GM23338 (cell line): Measurements from ENCODE around the gene FREM3. TPM values are rescaled to one million over a fixed set of nuclear protein-coding genes. Genes with fewer than 3 reads are reported as not detected.

Experiments used
- ATAC-seq: fragments of 200-7000 bp; cut with Tn5 transposase; 3 replicates; pipeline ENCODE4 v1.9.1; 2020
- DNase-seq: peaks from one replicate; pipeline ENCODE4 v3.0.0-alpha.2; 2015; ENCODE audit warnings: low spot score
- H2AFZ ChIP-seq: fragments of 200-600 bp; sonication (generic); 2 replicates; pipeline ENCODE4 v1.8.0; 2016; ENCODE audit warnings: antibody characterized with exemption, mild to moderate bottlenecking, moderate library complexity
- H3F3A ChIP-seq: fragments of 200-600 bp; sonication (generic); replicated peaks from 2 replicates; pipeline ENCODE4 v1.8.0; 2017; ENCODE audit warnings: antibody characterized with exemption, mixed run types, low read depth
- H3K27ac ChIP-seq: fragments of 200-600 bp; sonication (generic); 2 replicates; pipeline ENCODE4 v1.6.1; 2016; ENCODE audit warnings: low read depth
- H3K27me3 ChIP-seq: fragments of 200-600 bp; sonication (generic); 2 replicates; pipeline ENCODE4 v1.8.0; 2016; ENCODE audit warnings: mild to moderate bottlenecking, mixed run types, moderate library complexity; ENCODE audit not compliant: insufficient read depth
- H3K36me3 ChIP-seq: fragments of 200-600 bp; sonication (generic); 2 replicates; pipeline ENCODE4 v1.8.0; 2016; ENCODE audit warnings: mild to moderate bottlenecking; ENCODE audit not compliant: insufficient read depth
- H3K4me1 ChIP-seq: fragments of 200-600 bp; sonication (generic); 2 replicates; pipeline ENCODE4 v1.8.0; 2016; ENCODE audit warnings: mild to moderate bottlenecking, moderate library complexity; ENCODE audit not compliant: insufficient read depth
- H3K4me2 ChIP-seq: fragments of 200-600 bp; sonication (generic); 2 replicates; pipeline ENCODE4 v1.7.1; 2017; ENCODE audit warnings: mixed run types
- H3K4me3 ChIP-seq: fragments of 200-600 bp; sonication (generic); 2 replicates; pipeline ENCODE4 v1.6.1; 2016; ENCODE audit warnings: mixed run types
- H3K79me2 ChIP-seq: fragments of 200-600 bp; sonication (generic); replicated peaks from 2 replicates; pipeline ENCODE4 v1.8.0; 2017; ENCODE audit warnings: mild to moderate bottlenecking; ENCODE audit not compliant: insufficient read depth
- H3K9me2 ChIP-seq: fragments of 200-600 bp; sonication (generic); 2 replicates; pipeline ENCODE4 v1.8.0; 2017; ENCODE audit not compliant: insufficient read depth
- H4K20me1 ChIP-seq: fragments of 200-600 bp; sonication (generic); replicated peaks from 2 replicates; pipeline ENCODE4 v1.8.0; 2017; ENCODE audit warnings: mild to moderate bottlenecking; ENCODE audit not compliant: insufficient read depth
- H3K27ac Mint-ChIP-seq: 2 replicates; pipeline ENCODE4 v1.8.0; 2020; ENCODE audit warnings: inconsistent platforms, mild to moderate bottlenecking, moderate library complexity, mixed read lengths
- H3K27me3 Mint-ChIP-seq: 3 replicates; pipeline ENCODE4 v1.8.0; 2022; ENCODE audit warnings: low read depth, mild to moderate bottlenecking, moderate library complexity, mixed read lengths, inconsistent platforms; ENCODE audit not compliant: insufficient read depth, poor library complexity
- H3K36me3 Mint-ChIP-seq: 3 replicates; pipeline ENCODE4 v1.8.0; 2021; ENCODE audit warnings: low read depth, mild to moderate bottlenecking, inconsistent platforms, moderate library complexity, mixed read lengths
- H3K4me1 Mint-ChIP-seq: 3 replicates; pipeline ENCODE4 v1.8.0; 2020; ENCODE audit warnings: mild to moderate bottlenecking, inconsistent platforms, mixed read lengths
- H3K4me3 Mint-ChIP-seq: 3 replicates; pipeline ENCODE4 v1.8.0; 2021; ENCODE audit warnings: moderate library complexity, mild to moderate bottlenecking, inconsistent platforms, mixed read lengths
- H3K9me3 Mint-ChIP-seq: 3 replicates; pipeline ENCODE4 v1.8.0; 2020; ENCODE audit warnings: moderate library complexity, mild to moderate bottlenecking, inconsistent platforms, mixed read lengths
- CREB1 ChIP-seq: fragments of 250-450 bp; sonication (Bioruptor Pico); IDR thresholded peaks from 2 replicates; pipeline ENCODE4 v1.5.0; 2020; ENCODE audit warnings: low read depth, mild to moderate bottlenecking, moderate library complexity
- CTCF ChIP-seq, 2 experiments: fragments of 200-600 bp in 1 of 2; sonication (generic) in 1 of 2; conservative IDR thresholded peaks; 2 replicates each; pipeline versions ENCODE4 v1.5.1 to v1.6.1; 2016 to 2017; ENCODE audit warnings: antibody characterized with exemption in 2 of 2, low read depth in 2 of 2, mild to moderate bottlenecking in 2 of 2, moderate library complexity in 1 of 2
- EZH2 ChIP-seq: fragments of 200-600 bp; sonication (generic); IDR thresholded peaks from one replicate; pipeline ENCODE4 v1.8.0; 2017; ENCODE audit warnings: antibody characterized with exemption, mild to moderate bottlenecking, low read depth; ENCODE audit not compliant: unreplicated experiment
- EZH2phosphoT487 ChIP-seq: fragments of 200-600 bp; sonication (generic); IDR thresholded peaks from one replicate; pipeline ENCODE4 v1.8.1; 2018; ENCODE audit warnings: antibody characterized with exemption; ENCODE audit not compliant: unreplicated experiment
- JUNB ChIP-seq: IDR thresholded peaks from one replicate; pipeline ENCODE4 v1.6.1; 2016; ENCODE audit warnings: antibody characterized with exemption; ENCODE audit not compliant: unreplicated experiment
- NANOG ChIP-seq: IDR thresholded peaks from 2 replicates; pipeline ENCODE4 v1.6.1; 2016; ENCODE audit warnings: antibody characterized with exemption, borderline replicate concordance
- POLR2AphosphoS5 ChIP-seq: IDR thresholded peaks from 2 replicates; pipeline ENCODE4 v1.6.1; 2016; ENCODE audit warnings: antibody characterized with exemption, low read depth
- STAT1 ChIP-seq: IDR thresholded peaks from one replicate; pipeline ENCODE4 v1.6.1; 2016; ENCODE audit warnings: antibody characterized with exemption; ENCODE audit not compliant: unreplicated experiment
- ZNF331 ChIP-seq: fragments of 250-450 bp; sonication (Bioruptor Pico); IDR thresholded peaks from 2 replicates; pipeline ENCODE4 v1.5.0; 2020; ENCODE audit warnings: low read depth, mild to moderate bottlenecking, moderate library complexity
- polyA plus RNA-seq: library from polyadenylated mRNA; unstranded; fragments of >200 nt; fragmentation: Nextera tagmentation; extraction: Ambion mirVana; gene quantifications from 2 replicates; pipeline ENCODE4 v1.2.1, GENCODE V29; 2016
- total RNA-seq: library from RNA; depleted of rRNA; stranded (reverse); fragments of >200 nt; shearing (Covaris generic); gene quantifications from 2 replicates; pipeline ENCODE4 v1.2.3, GENCODE V29; 2014
- TF ChIP-seq, protein P1 (sequence below): fragments of 250-450 bp; sonication (Bioruptor Pico); IDR thresholded peaks from 2 replicates; pipeline ENCODE4 v1.5.0; 2020; ENCODE audit warnings: mild to moderate bottlenecking, moderate library complexity
- TF ChIP-seq, protein P2 (sequence below): IDR thresholded peaks from one replicate; pipeline ENCODE4 v1.6.1; 2018; ENCODE audit warnings: antibody characterized with exemption; ENCODE audit not compliant: unreplicated experiment

Gene FREM3
- total and polyA plus RNA-seq, 2 experiments from 2014 or later = 0.03 to 0.07 TPM

DNA sequence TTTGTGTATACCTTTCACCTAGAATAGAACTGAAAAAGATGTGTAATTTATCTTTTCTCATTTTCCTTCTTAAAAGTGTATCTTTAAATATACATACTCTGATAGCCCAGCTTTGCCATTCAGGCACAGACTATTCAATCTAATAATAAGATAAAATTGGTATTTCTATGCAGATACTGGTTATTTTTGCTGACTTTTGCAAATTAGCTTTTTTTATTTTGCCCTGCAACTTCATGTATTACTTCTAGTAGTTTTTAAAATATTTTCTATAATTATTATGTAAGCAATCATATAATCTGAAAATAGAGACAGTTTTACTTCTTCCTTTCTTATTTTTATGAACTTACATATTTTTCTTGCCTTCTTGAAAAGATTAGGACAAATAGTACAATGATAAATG lies 45.4 kb upstream of the FREM3 start (continued):
- no peak for TF ChIP-seq CTCF (conservative IDR thresholded peaks at IDR 0.05; ENCODE audit: low read depth in 2 of 2)
- TF ChIP-seq NANOG = no peak
- TF ChIP-seq POLR2AphosphoS5 = no peak
- TF ChIP-seq ZNF331 = no peak

- no peak overlapping the region for H3K4me3 Mint-ChIP-seq
- ATAC-seq (no peak), DNase-seq (no peak)
- H3K27ac ChIP-seq = no peak overlapping the region
- H3K9me2 ChIP-seq = no peaks in the 10 kb centered on the region
- no peaks in the 10 kb centered on the region for H3K27me3 ChIP-seq
- no peak overlapping the region for H3K4me2 ChIP-seq
- H3K27ac Mint-ChIP-seq = no peak overlapping the region
- H3K36me3 Mint-ChIP-seq = no peaks in the 10 kb centered on the region
- peaks cover 4% of the 10 kb centered on the region for H3K4me1 ChIP-seq
- H4K20me1 ChIP-seq = no peaks in the 10 kb centered on the region
- no peak overlapping the region for H3K4me3 ChIP-seq
- H3F3A ChIP-seq = no peaks in the 10 kb centered on the region
- no peaks in the 10 kb centered on the region for H3K36me3 ChIP-seq
- peaks cover 3% of the 10 kb centered on the region for H3K27me3 Mint-ChIP-seq
- H2AFZ ChIP-seq = no peak overlapping the region
- TF ChIP-seq STAT1 (no peak), JUNB (no peak), EZH2 (no peak), NANOG (no peak), POLR2AphosphoS5 (no peak), EZH2phosphoT487 (no peak), CREB1 (CRISPR knock-in tag) (no peak), ZNF331 (no peak)
- TF ChIP-seq, protein P1, sequence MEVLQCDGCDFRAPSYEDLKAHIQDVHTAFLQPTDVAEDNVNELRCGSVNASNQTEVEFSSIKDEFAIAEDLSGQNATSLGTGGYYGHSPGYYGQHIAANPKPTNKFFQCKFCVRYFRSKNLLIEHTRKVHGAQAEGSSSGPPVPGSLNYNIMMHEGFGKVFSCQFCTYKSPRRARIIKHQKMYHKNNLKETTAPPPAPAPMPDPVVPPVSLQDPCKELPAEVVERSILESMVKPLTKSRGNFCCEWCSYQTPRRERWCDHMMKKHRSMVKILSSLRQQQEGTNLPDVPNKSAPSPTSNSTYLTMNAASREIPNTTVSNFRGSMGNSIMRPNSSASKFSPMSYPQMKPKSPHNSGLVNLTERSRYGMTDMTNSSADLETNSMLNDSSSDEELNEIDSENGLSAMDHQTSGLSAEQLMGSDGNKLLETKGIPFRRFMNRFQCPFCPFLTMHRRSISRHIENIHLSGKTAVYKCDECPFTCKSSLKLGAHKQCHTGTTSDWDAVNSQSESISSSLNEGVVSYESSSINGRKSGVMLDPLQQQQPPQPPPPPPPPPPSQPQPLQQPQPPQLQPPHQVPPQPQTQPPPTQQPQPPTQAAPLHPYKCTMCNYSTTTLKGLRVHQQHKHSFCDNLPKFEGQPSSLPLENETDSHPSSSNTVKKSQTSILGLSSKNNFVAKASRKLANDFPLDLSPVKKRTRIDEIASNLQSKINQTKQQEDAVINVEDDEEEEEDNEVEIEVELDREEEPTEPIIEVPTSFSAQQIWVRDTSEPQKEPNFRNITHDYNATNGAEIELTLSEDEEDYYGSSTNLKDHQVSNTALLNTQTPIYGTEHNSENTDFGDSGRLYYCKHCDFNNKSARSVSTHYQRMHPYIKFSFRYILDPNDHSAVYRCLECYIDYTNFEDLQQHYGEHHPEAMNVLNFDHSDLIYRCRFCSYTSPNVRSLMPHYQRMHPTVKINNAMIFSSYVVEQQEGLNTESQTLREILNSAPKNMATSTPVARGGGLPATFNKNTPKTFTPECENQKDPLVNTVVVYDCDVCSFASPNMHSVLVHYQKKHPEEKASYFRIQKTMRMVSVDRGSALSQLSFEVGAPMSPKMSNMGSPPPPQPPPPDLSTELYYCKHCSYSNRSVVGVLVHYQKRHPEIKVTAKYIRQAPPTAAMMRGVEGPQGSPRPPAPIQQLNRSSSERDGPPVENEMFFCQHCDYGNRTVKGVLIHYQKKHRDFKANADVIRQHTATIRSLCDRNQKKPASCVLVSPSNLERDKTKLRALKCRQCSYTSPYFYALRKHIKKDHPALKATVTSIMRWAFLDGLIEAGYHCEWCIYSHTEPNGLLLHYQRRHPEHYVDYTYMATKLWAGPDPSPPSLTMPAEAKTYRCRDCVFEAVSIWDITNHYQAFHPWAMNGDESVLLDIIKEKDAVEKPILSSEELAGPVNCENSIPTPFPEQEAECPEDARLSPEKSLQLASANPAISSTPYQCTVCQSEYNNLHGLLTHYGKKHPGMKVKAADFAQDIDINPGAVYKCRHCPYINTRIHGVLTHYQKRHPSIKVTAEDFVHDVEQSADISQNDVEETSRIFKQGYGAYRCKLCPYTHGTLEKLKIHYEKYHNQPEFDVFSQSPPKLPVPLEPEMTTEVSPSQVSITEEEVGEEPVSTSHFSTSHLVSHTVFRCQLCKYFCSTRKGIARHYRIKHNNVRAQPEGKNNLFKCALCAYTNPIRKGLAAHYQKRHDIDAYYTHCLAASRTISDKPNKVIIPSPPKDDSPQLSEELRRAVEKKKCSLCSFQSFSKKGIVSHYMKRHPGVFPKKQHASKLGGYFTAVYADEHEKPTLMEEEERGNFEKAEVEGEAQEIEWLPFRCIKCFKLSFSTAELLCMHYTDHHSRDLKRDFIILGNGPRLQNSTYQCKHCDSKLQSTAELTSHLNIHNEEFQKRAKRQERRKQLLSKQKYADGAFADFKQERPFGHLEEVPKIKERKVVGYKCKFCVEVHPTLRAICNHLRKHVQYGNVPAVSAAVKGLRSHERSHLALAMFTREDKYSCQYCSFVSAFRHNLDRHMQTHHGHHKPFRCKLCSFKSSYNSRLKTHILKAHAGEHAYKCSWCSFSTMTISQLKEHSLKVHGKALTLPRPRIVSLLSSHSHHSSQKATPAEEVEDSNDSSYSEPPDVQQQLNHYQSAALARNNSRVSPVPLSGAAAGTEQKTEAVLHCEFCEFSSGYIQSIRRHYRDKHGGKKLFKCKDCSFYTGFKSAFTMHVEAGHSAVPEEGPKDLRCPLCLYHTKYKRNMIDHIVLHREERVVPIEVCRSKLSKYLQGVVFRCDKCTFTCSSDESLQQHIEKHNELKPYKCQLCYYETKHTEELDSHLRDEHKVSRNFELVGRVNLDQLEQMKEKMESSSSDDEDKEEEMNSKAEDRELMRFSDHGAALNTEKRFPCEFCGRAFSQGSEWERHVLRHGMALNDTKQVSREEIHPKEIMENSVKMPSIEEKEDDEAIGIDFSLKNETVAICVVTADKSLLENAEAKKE (CRISPR knock-in tag) = no peak
- TF ChIP-seq, protein P2, sequence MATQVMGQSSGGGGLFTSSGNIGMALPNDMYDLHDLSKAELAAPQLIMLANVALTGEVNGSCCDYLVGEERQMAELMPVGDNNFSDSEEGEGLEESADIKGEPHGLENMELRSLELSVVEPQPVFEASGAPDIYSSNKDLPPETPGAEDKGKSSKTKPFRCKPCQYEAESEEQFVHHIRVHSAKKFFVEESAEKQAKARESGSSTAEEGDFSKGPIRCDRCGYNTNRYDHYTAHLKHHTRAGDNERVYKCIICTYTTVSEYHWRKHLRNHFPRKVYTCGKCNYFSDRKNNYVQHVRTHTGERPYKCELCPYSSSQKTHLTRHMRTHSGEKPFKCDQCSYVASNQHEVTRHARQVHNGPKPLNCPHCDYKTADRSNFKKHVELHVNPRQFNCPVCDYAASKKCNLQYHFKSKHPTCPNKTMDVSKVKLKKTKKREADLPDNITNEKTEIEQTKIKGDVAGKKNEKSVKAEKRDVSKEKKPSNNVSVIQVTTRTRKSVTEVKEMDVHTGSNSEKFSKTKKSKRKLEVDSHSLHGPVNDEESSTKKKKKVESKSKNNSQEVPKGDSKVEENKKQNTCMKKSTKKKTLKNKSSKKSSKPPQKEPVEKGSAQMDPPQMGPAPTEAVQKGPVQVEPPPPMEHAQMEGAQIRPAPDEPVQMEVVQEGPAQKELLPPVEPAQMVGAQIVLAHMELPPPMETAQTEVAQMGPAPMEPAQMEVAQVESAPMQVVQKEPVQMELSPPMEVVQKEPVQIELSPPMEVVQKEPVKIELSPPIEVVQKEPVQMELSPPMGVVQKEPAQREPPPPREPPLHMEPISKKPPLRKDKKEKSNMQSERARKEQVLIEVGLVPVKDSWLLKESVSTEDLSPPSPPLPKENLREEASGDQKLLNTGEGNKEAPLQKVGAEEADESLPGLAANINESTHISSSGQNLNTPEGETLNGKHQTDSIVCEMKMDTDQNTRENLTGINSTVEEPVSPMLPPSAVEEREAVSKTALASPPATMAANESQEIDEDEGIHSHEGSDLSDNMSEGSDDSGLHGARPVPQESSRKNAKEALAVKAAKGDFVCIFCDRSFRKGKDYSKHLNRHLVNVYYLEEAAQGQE = no peak
- H3K4me1 Mint-ChIP-seq = no peaks in the 10 kb centered on the region
- no peaks in the 10 kb centered on the region for H3K9me3 Mint-ChIP-seq
- no peaks in the 10 kb centered on the region for H3K79me2 ChIP-seq
Measured at GRCh38 chr4:143743591-143743990, 43.1 kb upstream of the FREM3 start.
